Measurements from ENCODE around the gene APP.
"Not testable (repeated sequence)": the region's sequence is repeated elsewhere in the genome, so short reads cannot be mapped to it uniquely, and the experiment has no call there.

APP gene

GRCh38 chr21:26164311-26164710 is 6.3 kb downstream of the APP start:
- no peak for DNase-seq (ENCODE audit: low read depth)

- no peak for DNase-seq (ENCODE audit: low read depth)
Observed at GRCh38 chr21:26162081-26162480, 8.5 kb downstream of the APP start.

DNA sequence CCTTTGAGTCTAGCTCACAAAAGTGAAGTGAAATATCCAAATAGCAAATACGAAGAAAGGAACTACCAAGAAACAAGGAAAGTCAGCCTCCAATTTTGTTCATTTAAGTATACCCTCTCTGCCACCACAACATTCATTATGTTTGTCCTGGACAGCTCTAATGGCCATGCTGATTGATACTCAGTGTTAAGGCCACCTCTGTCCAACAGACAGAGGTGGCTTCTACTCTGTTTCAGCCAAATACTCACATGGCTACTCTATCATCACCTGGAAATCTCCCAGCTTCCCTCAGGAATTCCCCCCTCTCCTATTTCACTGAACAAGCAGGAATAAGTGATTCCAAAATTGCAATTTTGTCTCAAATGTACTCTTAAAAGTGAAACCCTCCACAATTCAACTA is 10.7 kb downstream of the APP start:
- DNase-seq (ENCODE audit: low read depth), result no peak

GRCh38 chr21:26157801-26158200 is 12.8 kb downstream of the APP start:
- DNase-seq (ENCODE audit: low read depth), result no peak

- DNase-seq (ENCODE audit: low read depth), result no peak
Observed at GRCh38 chr21:26154753-26155152, 15.8 kb downstream of the APP start.

- no peak for DNase-seq (ENCODE audit: low read depth)
Observed at GRCh38 chr21:26153758-26154157, 16.8 kb downstream of the APP start.

- DNase-seq (ENCODE audit: low read depth), result no peak
Observed at GRCh38 chr21:26148840-26149354, 21.7 kb downstream of the APP start.

- DNase-seq (ENCODE audit: low read depth), result no peak
Observed at GRCh38 chr21:26148071-26148839, 22.3 kb downstream of the APP start.

DNA sequence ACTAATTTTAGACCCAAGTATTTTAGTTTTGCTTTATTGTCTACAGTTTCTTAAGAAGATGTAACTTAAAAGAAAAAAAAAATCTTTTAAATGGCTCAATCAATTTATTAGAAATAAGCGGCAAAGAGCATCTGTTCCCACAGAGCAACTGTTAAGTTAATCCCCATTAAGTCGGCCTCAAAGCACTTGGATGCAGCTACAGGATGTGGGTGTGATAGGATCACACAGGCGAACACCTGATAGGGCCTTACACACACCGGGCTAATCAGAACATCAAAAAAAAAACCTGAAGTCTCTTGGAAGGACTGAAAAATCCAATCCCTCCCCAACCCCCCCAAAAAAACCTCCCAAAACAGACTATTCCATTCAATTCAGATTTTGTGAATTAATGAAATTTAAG is 23.0 kb downstream of the APP start:
- no peak for DNase-seq (ENCODE audit: low read depth)

GRCh38 chr21:26146681-26147080 is 23.9 kb downstream of the APP start:
- DNase-seq (ENCODE audit: low read depth), result no peak

GRCh38 chr21:26144031-26144430 is 26.5 kb downstream of the APP start:
- no peak for DNase-seq (ENCODE audit: low read depth)

- no peak for DNase-seq (ENCODE audit: low read depth)
Observed at GRCh38 chr21:26142363-26142762, 28.2 kb downstream of the APP start.

DNA sequence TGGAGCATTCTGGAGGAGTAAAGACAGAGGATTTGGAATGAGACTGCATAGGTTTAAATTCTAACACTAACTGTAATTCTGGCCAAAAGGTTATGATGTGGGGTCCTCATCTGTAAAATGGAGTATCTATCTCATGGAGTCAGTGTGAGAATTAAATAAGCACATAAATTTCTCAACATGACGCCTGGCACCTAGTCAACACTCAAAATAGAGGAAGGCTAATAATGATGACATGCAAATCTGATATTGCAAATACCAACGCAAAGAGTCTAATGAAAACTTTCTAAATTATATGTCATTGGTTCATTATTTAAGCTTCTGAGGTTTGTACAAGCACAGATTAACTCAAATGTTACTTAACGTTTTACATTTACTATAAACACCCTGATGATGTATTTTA is 29.6 kb downstream of the APP start:
- no peak for DNase-seq (ENCODE audit: low read depth)

- DNase-seq (ENCODE audit: low read depth), result no peak
Observed at GRCh38 chr21:26140164-26140579, 30.4 kb downstream of the APP start.

- DNase-seq (ENCODE audit: low read depth), result no peak
Observed at GRCh38 chr21:26138615-26139257, 31.8 kb downstream of the APP start.

GRCh38 chr21:26137379-26138060 is 33.0 kb downstream of the APP start:
- DNase-seq (ENCODE audit: low read depth), result no peak

GRCh38 chr21:26136671-26137070 is 33.9 kb downstream of the APP start:
- no peak for DNase-seq (ENCODE audit: low read depth)

DNA sequence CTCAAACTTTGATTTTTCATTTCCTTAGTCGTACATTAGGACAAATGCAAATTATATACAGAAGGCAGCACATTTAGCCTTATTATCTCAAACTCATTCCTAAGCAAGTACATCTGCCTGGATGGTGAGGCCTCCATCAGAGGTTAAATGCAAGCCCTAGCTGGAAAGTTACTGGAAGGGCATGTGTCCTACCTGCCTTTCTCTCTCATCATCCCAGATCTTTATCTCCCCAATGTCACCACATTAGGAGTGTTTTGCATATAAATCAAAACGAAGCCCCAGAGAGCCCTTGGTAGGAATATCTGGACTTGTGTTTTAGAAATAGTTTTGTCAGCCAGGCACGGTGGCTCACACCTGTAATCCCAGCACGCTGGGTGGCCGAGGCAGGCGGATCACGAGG is 35.0 kb downstream of the APP start:
- DNase-seq (ENCODE audit: low read depth), result no peak

DNA sequence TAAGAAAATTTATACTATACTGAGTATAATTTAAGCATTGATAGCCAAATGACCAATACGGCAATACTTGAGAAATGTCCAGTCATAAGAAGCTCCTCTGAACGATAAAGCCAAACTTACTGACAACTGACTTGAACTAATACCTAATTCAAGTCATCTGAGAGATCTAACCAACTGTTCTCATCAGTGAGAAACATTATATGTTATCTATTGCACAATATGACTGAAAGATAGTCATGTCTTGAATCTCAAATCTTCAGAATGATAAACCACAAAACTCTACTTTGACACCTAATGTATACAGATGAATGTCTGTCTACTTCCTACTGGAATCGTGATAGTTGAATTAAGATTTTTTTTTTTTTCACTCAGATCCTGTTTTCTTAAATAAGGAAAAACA is 39.0 kb downstream of the APP start:
- no peak for DNase-seq (ENCODE audit: low read depth)

GRCh38 chr21:26131053-26131452 is 39.5 kb downstream of the APP start:
- not testable (repeated sequence) for DNase-seq (ENCODE audit: low read depth)

GRCh38 chr21:26130249-26130881 is 40.2 kb downstream of the APP start:
- no peak for DNase-seq (ENCODE audit: low read depth)

- no peak for DNase-seq (ENCODE audit: low read depth)
Observed at GRCh38 chr21:26127918-26128317, 42.7 kb downstream of the APP start.
